ENCODE results near the gene DLX1. TPM values are rescaled to one million over a fixed set of nuclear protein-coding genes. Genes with fewer than 3 reads are reported as not detected.

The DLX1 gene
- total and polyA plus RNA-seq, 2 experiments from 2014 or later: not detected

DNA sequence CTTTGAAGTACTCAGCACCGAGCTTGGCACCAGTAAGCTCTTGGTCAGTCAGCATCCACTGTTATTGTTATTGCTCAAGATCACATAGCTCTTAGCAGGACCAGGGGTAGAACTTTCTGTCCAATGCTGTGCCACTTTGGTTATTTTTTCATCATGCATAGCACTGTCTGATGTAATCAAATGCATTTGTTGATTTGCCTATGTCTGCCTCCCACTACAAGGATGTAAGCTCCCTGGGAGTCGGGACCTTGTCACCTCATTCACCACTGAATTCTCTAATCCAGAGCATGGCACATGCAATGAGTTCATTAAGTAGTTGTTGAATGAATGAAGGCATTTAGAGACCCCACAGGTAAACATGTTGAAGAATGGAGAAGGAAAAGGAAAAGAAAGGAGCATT is 29.0 kb upstream of the DLX1 start:
- no peak overlapping the region for H3K4me2 ChIP-seq
- TF ChIP-seq STAT1 (IDR thresholded peaks at IDR 0.05; ENCODE audit: unreplicated experiment): no peak
- Mint-ChIP-seq H3K27me3 (ENCODE audit: insufficient read depth, low read depth, poor library complexity) (no peaks in the 10 kb centered on the region), H3K27ac (no peak overlapping the region), H3K9me3 (no peaks in the 10 kb centered on the region), H3K4me3 (no peak overlapping the region), H3K4me1 (peaks cover 7% of the 10 kb centered on the region; the same call in 2 of the 3 replicates), H3K36me3 (ENCODE audit: low read depth) (no peaks in the 10 kb centered on the region)
- DNase-seq (ENCODE audit: low spot score) (no peak), ATAC-seq (no peak)
- H4K20me1 ChIP-seq (replicated peaks; ENCODE audit: insufficient read depth): no peaks in the 10 kb centered on the region
- H3K27ac ChIP-seq (ENCODE audit: low read depth): no peak overlapping the region
- H3K27me3 ChIP-seq (ENCODE audit: insufficient read depth): no peaks in the 10 kb centered on the region
- no peaks in the 10 kb centered on the region for H3K4me1 ChIP-seq (ENCODE audit: insufficient read depth)
- H3K36me3 ChIP-seq (ENCODE audit: insufficient read depth): no peaks in the 10 kb centered on the region
- no peaks in the 10 kb centered on the region for H3F3A ChIP-seq (replicated peaks; ENCODE audit: low read depth)
- H2AFZ ChIP-seq: no peak overlapping the region
- H3K9me2 ChIP-seq (ENCODE audit: insufficient read depth): no peaks in the 10 kb centered on the region
- H3K4me3 ChIP-seq: no peak overlapping the region
- H3K79me2 ChIP-seq (replicated peaks; ENCODE audit: insufficient read depth): no peaks in the 10 kb centered on the region

DNA sequence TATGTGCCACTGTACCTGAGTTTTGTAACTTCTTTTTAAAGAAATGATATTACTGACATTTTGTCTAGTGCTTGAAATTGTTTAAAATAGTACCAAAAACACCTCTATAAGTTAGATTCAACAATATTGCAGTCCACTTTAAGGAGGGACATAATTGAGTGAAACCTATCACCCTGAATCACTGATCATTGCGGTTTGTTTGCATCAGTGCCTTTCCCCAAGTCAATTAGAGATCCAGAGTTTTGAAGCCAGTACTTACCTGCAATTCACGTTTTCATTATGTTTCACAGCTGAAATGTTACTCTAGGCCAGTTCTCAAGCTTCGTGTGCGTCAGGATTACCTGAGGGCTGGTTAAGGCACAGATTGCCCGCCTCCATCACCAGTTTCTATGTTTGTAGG is 26.6 kb upstream of the DLX1 start:
- no peak for ATAC-seq
- no peaks in the 10 kb centered on the region for H3K4me1 ChIP-seq (ENCODE audit: insufficient read depth)
- no peak overlapping the region for H2AFZ ChIP-seq
- Mint-ChIP-seq H3K4me1 (no peaks in the 10 kb centered on the region), H3K9me3 (no peaks in the 10 kb centered on the region), H3K27ac (no peak overlapping the region), H3K27me3 (ENCODE audit: insufficient read depth, low read depth, poor library complexity) (no peaks in the 10 kb centered on the region), H3K36me3 (ENCODE audit: low read depth) (no peaks in the 10 kb centered on the region; the same call in 2 of the 3 replicates), H3K4me3 (no peak overlapping the region)
- H3K4me3 ChIP-seq: no peak overlapping the region
- H4K20me1 ChIP-seq (replicated peaks; ENCODE audit: insufficient read depth): no peaks in the 10 kb centered on the region
- no peak overlapping the region for H3K27ac ChIP-seq (ENCODE audit: low read depth)
- H3K27me3 ChIP-seq (ENCODE audit: insufficient read depth): no peaks in the 10 kb centered on the region
- no peak for DNase-seq (ENCODE audit: low spot score)
- no peak overlapping the region for H3K4me2 ChIP-seq
- no peaks in the 10 kb centered on the region for H3K9me2 ChIP-seq (ENCODE audit: insufficient read depth)
- H3K36me3 ChIP-seq (ENCODE audit: insufficient read depth): no peaks in the 10 kb centered on the region
- TF ChIP-seq, protein P1, sequence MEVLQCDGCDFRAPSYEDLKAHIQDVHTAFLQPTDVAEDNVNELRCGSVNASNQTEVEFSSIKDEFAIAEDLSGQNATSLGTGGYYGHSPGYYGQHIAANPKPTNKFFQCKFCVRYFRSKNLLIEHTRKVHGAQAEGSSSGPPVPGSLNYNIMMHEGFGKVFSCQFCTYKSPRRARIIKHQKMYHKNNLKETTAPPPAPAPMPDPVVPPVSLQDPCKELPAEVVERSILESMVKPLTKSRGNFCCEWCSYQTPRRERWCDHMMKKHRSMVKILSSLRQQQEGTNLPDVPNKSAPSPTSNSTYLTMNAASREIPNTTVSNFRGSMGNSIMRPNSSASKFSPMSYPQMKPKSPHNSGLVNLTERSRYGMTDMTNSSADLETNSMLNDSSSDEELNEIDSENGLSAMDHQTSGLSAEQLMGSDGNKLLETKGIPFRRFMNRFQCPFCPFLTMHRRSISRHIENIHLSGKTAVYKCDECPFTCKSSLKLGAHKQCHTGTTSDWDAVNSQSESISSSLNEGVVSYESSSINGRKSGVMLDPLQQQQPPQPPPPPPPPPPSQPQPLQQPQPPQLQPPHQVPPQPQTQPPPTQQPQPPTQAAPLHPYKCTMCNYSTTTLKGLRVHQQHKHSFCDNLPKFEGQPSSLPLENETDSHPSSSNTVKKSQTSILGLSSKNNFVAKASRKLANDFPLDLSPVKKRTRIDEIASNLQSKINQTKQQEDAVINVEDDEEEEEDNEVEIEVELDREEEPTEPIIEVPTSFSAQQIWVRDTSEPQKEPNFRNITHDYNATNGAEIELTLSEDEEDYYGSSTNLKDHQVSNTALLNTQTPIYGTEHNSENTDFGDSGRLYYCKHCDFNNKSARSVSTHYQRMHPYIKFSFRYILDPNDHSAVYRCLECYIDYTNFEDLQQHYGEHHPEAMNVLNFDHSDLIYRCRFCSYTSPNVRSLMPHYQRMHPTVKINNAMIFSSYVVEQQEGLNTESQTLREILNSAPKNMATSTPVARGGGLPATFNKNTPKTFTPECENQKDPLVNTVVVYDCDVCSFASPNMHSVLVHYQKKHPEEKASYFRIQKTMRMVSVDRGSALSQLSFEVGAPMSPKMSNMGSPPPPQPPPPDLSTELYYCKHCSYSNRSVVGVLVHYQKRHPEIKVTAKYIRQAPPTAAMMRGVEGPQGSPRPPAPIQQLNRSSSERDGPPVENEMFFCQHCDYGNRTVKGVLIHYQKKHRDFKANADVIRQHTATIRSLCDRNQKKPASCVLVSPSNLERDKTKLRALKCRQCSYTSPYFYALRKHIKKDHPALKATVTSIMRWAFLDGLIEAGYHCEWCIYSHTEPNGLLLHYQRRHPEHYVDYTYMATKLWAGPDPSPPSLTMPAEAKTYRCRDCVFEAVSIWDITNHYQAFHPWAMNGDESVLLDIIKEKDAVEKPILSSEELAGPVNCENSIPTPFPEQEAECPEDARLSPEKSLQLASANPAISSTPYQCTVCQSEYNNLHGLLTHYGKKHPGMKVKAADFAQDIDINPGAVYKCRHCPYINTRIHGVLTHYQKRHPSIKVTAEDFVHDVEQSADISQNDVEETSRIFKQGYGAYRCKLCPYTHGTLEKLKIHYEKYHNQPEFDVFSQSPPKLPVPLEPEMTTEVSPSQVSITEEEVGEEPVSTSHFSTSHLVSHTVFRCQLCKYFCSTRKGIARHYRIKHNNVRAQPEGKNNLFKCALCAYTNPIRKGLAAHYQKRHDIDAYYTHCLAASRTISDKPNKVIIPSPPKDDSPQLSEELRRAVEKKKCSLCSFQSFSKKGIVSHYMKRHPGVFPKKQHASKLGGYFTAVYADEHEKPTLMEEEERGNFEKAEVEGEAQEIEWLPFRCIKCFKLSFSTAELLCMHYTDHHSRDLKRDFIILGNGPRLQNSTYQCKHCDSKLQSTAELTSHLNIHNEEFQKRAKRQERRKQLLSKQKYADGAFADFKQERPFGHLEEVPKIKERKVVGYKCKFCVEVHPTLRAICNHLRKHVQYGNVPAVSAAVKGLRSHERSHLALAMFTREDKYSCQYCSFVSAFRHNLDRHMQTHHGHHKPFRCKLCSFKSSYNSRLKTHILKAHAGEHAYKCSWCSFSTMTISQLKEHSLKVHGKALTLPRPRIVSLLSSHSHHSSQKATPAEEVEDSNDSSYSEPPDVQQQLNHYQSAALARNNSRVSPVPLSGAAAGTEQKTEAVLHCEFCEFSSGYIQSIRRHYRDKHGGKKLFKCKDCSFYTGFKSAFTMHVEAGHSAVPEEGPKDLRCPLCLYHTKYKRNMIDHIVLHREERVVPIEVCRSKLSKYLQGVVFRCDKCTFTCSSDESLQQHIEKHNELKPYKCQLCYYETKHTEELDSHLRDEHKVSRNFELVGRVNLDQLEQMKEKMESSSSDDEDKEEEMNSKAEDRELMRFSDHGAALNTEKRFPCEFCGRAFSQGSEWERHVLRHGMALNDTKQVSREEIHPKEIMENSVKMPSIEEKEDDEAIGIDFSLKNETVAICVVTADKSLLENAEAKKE (CRISPR knock-in tag; IDR thresholded peaks at IDR 0.05): no peak
- no peak for TF ChIP-seq EZH2phosphoT487 (IDR thresholded peaks at IDR 0.05; ENCODE audit: unreplicated experiment)
- TF ChIP-seq, protein P2, sequence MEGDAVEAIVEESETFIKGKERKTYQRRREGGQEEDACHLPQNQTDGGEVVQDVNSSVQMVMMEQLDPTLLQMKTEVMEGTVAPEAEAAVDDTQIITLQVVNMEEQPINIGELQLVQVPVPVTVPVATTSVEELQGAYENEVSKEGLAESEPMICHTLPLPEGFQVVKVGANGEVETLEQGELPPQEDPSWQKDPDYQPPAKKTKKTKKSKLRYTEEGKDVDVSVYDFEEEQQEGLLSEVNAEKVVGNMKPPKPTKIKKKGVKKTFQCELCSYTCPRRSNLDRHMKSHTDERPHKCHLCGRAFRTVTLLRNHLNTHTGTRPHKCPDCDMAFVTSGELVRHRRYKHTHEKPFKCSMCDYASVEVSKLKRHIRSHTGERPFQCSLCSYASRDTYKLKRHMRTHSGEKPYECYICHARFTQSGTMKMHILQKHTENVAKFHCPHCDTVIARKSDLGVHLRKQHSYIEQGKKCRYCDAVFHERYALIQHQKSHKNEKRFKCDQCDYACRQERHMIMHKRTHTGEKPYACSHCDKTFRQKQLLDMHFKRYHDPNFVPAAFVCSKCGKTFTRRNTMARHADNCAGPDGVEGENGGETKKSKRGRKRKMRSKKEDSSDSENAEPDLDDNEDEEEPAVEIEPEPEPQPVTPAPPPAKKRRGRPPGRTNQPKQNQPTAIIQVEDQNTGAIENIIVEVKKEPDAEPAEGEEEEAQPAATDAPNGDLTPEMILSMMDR (conservative IDR thresholded peaks at IDR 0.05; ENCODE audit: low read depth in 2 of 2): no peak
- no peak for TF ChIP-seq STAT1 (IDR thresholded peaks at IDR 0.05; ENCODE audit: unreplicated experiment)
- TF ChIP-seq CREB1 (CRISPR knock-in tag; IDR thresholded peaks at IDR 0.05; ENCODE audit: low read depth): no peak
- TF ChIP-seq, protein P3, sequence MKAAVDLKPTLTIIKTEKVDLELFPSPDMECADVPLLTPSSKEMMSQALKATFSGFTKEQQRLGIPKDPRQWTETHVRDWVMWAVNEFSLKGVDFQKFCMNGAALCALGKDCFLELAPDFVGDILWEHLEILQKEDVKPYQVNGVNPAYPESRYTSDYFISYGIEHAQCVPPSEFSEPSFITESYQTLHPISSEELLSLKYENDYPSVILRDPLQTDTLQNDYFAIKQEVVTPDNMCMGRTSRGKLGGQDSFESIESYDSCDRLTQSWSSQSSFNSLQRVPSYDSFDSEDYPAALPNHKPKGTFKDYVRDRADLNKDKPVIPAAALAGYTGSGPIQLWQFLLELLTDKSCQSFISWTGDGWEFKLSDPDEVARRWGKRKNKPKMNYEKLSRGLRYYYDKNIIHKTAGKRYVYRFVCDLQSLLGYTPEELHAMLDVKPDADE (IDR thresholded peaks at IDR 0.05): no peak
- no peak for TF ChIP-seq NANOG (IDR thresholded peaks at IDR 0.05; ENCODE audit: borderline replicate concordance)
- no peak for TF ChIP-seq JUNB (IDR thresholded peaks at IDR 0.05; ENCODE audit: unreplicated experiment)
- TF ChIP-seq POLR2AphosphoS5 (IDR thresholded peaks at IDR 0.05; ENCODE audit: low read depth): no peak
- no peak for TF ChIP-seq ZNF331 (CRISPR knock-in tag; IDR thresholded peaks at IDR 0.05; ENCODE audit: low read depth)
- no peak for TF ChIP-seq ZNF114 (CRISPR knock-in tag; IDR thresholded peaks at IDR 0.05)
- no peaks in the 10 kb centered on the region for H3K79me2 ChIP-seq (replicated peaks; ENCODE audit: insufficient read depth)
- no peaks in the 10 kb centered on the region for H3F3A ChIP-seq (replicated peaks; ENCODE audit: low read depth)

Measured in GM23338 (cell line).